ENCODE measurements around the gene CDC5L.

Gene CDC5L

DNA sequence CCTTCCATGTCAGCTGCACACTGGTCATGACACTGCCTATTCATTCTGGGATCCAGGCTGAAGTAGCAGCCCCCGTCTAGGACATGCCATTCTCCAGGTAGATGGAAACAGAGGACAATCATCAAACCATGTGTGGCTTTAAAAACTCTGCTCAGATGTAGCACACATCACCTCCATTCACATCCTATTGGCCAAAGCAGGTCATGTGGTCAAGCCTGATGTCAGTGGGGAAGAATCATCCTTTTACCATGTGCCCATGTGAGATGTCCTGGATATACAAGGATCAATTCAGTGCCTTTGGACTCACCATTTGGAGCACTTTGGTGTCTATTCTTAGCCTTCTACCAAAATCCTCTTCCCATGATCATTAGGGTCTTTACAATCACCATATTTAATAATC, 99.5 kb downstream of the CDC5L start:
- Histone ChIP-seq H3K9me3 (ENCODE audit: control insufficient read depth, low read length) (no peaks in the 10 kb centered on the region), H3K36me3 (ENCODE audit: control insufficient read depth, insufficient read depth, low read length) (no peaks in the 10 kb centered on the region), H3K27ac (ENCODE audit: low read depth, low read length, severe bottlenecking) (no peak overlapping the region), H3K4me1 (ENCODE audit: control insufficient read depth, insufficient read depth, low read length, poor library complexity, severe bottlenecking) (peaks cover 7% of the 10 kb centered on the region), H3K4me3 (ENCODE audit: extremely low read depth, insufficient read depth, low read length, poor library complexity, severe bottlenecking) (no peak overlapping the region)
- 60 to 71% methylated on average over 1 of the region's 1 CpG for WGBS, 2 experiments (ENCODE audit: insufficient coverage in 2 of 2)

GRCh38 chr6:44487586-44487985, 100.1 kb downstream of the CDC5L start:
- no peaks in the 10 kb centered on the region for H3K36me3 ChIP-seq (ENCODE audit: control insufficient read depth, insufficient read depth, low read length)
- no peak overlapping the region for H3K27ac ChIP-seq (ENCODE audit: low read depth, low read length, severe bottlenecking)
- H3K4me3 ChIP-seq (ENCODE audit: extremely low read depth, insufficient read depth, low read length, poor library complexity, severe bottlenecking): no peak overlapping the region
- H3K9me3 ChIP-seq (ENCODE audit: control insufficient read depth, low read length): no peaks in the 10 kb centered on the region
- 86 to 100% methylated on average over 1 of the region's 2 CpGs for WGBS, 2 experiments (ENCODE audit: insufficient coverage in 2 of 2)
- H3K4me1 ChIP-seq (ENCODE audit: control insufficient read depth, insufficient read depth, low read length, poor library complexity, severe bottlenecking): peaks cover 7% of the 10 kb centered on the region

DNA sequence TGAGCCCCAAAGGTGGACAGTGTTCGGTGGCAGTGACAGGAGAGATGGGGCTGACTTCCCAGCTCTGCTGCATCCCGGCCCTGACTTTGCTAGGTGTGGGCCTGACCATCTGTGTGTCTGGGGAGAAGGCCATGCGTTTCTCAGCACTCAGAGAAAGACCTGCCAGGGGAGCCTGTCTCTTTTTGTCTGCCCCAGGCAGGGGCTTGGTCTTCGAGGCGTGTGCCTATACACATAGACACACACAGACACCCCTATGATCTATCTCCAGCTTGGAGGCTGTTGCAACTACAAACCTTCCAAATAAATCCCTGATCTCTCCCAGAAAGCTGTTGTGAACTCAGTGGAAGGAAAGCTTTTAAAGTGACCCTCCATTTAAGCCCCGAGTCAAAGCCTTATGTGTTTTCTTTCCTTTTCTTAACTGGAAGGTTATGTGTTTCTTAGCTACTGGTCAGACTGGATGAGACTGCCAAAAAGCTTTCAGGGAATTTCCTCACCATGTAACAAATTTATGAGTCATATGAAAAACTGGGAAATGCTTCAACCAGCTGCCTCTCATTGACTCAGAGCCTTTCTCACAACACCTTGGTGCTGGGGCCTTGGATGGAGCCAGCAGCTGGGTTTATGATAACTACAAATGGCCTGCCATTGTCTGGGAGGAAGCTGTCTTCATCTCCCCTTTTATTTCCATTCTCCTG, 102.6 kb downstream of the CDC5L start:
- no peak overlapping the region for H3K4me3 ChIP-seq (ENCODE audit: extremely low read depth, insufficient read depth, low read length, poor library complexity, severe bottlenecking)
- WGBS, 2 experiments (ENCODE audit: insufficient coverage in 2 of 2): 69 to 84% methylated on average over 5 of the region's 6 CpGs
- no peaks in the 10 kb centered on the region for H3K9me3 ChIP-seq (ENCODE audit: control insufficient read depth, low read length)
- H3K4me1 ChIP-seq (ENCODE audit: control insufficient read depth, insufficient read depth, low read length, poor library complexity, severe bottlenecking): peaks cover 7% of the 10 kb centered on the region
- no peaks in the 10 kb centered on the region for H3K36me3 ChIP-seq (ENCODE audit: control insufficient read depth, insufficient read depth, low read length)
- peak overlapping the region; percentile 41 for H3K27ac ChIP-seq (ENCODE audit: low read depth, low read length, severe bottlenecking)

GRCh38 chr6:44493132-44493531, 105.6 kb downstream of the CDC5L start:
- WGBS, 2 experiments (ENCODE audit: insufficient coverage in 2 of 2): 85 to 87% methylated on average over 4 to 5 of the region's 5 CpGs
- H3K9me3 ChIP-seq (ENCODE audit: control insufficient read depth, low read length): no peaks in the 10 kb centered on the region
- peaks cover 7% of the 10 kb centered on the region for H3K4me1 ChIP-seq (ENCODE audit: control insufficient read depth, insufficient read depth, low read length, poor library complexity, severe bottlenecking)
- no peak overlapping the region for H3K4me3 ChIP-seq (ENCODE audit: extremely low read depth, insufficient read depth, low read length, poor library complexity, severe bottlenecking)
- no peak overlapping the region for H3K27ac ChIP-seq (ENCODE audit: low read depth, low read length, severe bottlenecking)
- no peaks in the 10 kb centered on the region for H3K36me3 ChIP-seq (ENCODE audit: control insufficient read depth, insufficient read depth, low read length)

DNA sequence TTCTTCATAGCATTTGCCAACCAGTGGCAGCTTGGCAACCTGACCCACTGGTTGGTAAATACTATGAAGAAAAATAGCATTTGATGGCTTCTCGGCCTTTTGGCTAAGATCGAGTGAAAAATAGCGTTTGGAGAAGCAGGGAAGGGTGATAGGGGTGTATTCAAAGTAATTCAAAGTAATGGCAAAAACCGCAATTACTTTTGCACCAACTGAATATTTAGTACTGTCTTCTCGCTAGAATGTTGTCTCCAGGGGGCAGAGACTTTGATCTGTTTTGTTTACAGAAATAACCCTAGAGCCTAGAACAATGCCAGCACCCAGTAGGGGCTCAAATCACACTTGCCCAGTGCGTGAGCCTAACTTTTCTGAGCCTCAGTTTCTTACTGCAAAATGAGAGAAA, 106.1 kb downstream of the CDC5L start:
- Histone ChIP-seq H3K36me3 (ENCODE audit: control insufficient read depth, insufficient read depth, low read length) (no peaks in the 10 kb centered on the region), H3K27ac (ENCODE audit: low read depth, low read length, severe bottlenecking) (no peak overlapping the region), H3K4me1 (ENCODE audit: control insufficient read depth, insufficient read depth, low read length, poor library complexity, severe bottlenecking) (peaks cover 7% of the 10 kb centered on the region), H3K4me3 (ENCODE audit: extremely low read depth, insufficient read depth, low read length, poor library complexity, severe bottlenecking) (no peak overlapping the region), H3K9me3 (ENCODE audit: control insufficient read depth, low read length) (no peaks in the 10 kb centered on the region)
- 83 to 91% methylated on average over 4 of the region's 6 CpGs for WGBS, 2 experiments (ENCODE audit: insufficient coverage in 2 of 2)

DNA sequence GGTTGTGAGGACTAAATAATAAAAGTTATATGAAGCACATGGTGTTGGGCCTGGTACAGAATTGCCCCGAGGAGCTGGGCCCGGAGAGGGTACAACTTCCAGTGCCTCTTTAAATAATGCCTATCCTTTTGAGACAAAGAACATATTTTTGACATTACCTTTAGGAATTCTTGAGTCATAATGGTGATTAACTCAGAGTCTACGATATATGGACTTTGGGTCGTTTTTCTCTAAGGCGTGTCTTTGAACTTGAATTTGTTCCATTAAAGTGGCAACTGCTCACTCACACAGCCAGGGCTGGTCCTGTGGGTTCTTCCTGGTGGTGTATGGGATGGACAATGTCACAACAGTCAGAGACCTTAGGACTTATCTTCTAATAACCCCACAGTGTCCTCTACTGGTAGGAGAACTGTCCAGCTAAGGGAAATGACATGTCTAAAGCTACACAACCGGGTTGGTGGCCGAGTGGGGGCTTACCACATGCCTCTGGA, 106.5 kb downstream of the CDC5L start:
- Histone ChIP-seq H3K4me3 (ENCODE audit: extremely low read depth, insufficient read depth, low read length, poor library complexity, severe bottlenecking) (no peak overlapping the region), H3K27ac (ENCODE audit: low read depth, low read length, severe bottlenecking) (no peak overlapping the region), H3K9me3 (ENCODE audit: control insufficient read depth, low read length) (no peaks in the 10 kb centered on the region), H3K4me1 (ENCODE audit: control insufficient read depth, insufficient read depth, low read length, poor library complexity, severe bottlenecking) (peaks cover 7% of the 10 kb centered on the region), H3K36me3 (ENCODE audit: control insufficient read depth, insufficient read depth, low read length) (no peaks in the 10 kb centered on the region)
- WGBS, 2 experiments (ENCODE audit: insufficient coverage in 2 of 2): 78 to 88% methylated on average over 5 of the region's 7 CpGs

GRCh38 chr6:44495036-44495901, 107.8 kb downstream of the CDC5L start:
- Histone ChIP-seq H3K27ac (ENCODE audit: low read depth, low read length, severe bottlenecking) (no peak overlapping the region), H3K4me1 (ENCODE audit: control insufficient read depth, insufficient read depth, low read length, poor library complexity, severe bottlenecking) (peaks cover 3% of the 10 kb centered on the region), H3K36me3 (ENCODE audit: control insufficient read depth, insufficient read depth, low read length) (no peaks in the 10 kb centered on the region), H3K9me3 (ENCODE audit: control insufficient read depth, low read length) (no peaks in the 10 kb centered on the region), H3K4me3 (ENCODE audit: extremely low read depth, insufficient read depth, low read length, poor library complexity, severe bottlenecking) (no peak overlapping the region)
- 87 to 90% methylated on average over 12 to 13 of the region's 16 CpGs for WGBS, 2 experiments (ENCODE audit: insufficient coverage in 2 of 2)

GRCh38 chr6:44496665-44497369, 109.3 kb downstream of the CDC5L start:
- H3K4me1 ChIP-seq (ENCODE audit: control insufficient read depth, insufficient read depth, low read length, poor library complexity, severe bottlenecking): no peaks in the 10 kb centered on the region
- H3K27ac ChIP-seq (ENCODE audit: low read depth, low read length, severe bottlenecking): no peak overlapping the region
- H3K36me3 ChIP-seq (ENCODE audit: control insufficient read depth, insufficient read depth, low read length): no peaks in the 10 kb centered on the region
- H3K9me3 ChIP-seq (ENCODE audit: control insufficient read depth, low read length): no peaks in the 10 kb centered on the region
- no peak overlapping the region for H3K4me3 ChIP-seq (ENCODE audit: extremely low read depth, insufficient read depth, low read length, poor library complexity, severe bottlenecking)
- WGBS, 2 experiments (ENCODE audit: insufficient coverage in 2 of 2): 88 to 96% methylated on average over 7 to 9 of the region's 9 CpGs

- Histone ChIP-seq H3K4me1 (ENCODE audit: control insufficient read depth, insufficient read depth, low read length, poor library complexity, severe bottlenecking) (no peaks in the 10 kb centered on the region), H3K36me3 (ENCODE audit: control insufficient read depth, insufficient read depth, low read length) (no peaks in the 10 kb centered on the region), H3K4me3 (ENCODE audit: extremely low read depth, insufficient read depth, low read length, poor library complexity, severe bottlenecking) (no peak overlapping the region), H3K9me3 (ENCODE audit: control insufficient read depth, low read length) (no peaks in the 10 kb centered on the region), H3K27ac (ENCODE audit: low read depth, low read length, severe bottlenecking) (no peak overlapping the region)
- 92% methylated on average over 4 of the region's 5 CpGs; no CpG with 5 or more reads in 1 of the 2 experiments for WGBS, 2 experiments (ENCODE audit: insufficient coverage in 2 of 2)
These were observed 110.3 kb downstream of the CDC5L start for GRCh38 chr6:44497807-44498206.

GRCh38 chr6:44498436-44498835, 110.9 kb downstream of the CDC5L start:
- Histone ChIP-seq H3K27ac (ENCODE audit: low read depth, low read length, severe bottlenecking) (no peak overlapping the region), H3K36me3 (ENCODE audit: control insufficient read depth, insufficient read depth, low read length) (no peaks in the 10 kb centered on the region), H3K4me3 (ENCODE audit: extremely low read depth, insufficient read depth, low read length, poor library complexity, severe bottlenecking) (no peak overlapping the region), H3K9me3 (ENCODE audit: control insufficient read depth, low read length) (no peaks in the 10 kb centered on the region), H3K4me1 (ENCODE audit: control insufficient read depth, insufficient read depth, low read length, poor library complexity, severe bottlenecking) (no peaks in the 10 kb centered on the region)
- 89 to 93% methylated on average over 4 to 5 of the region's 5 CpGs for WGBS, 2 experiments (ENCODE audit: insufficient coverage in 2 of 2)

Data from mesodermal cell (in vitro differentiated cells).